HG02852 (cell line): ENCODE results near the gene RHOF.

Experiments
- ATAC-seq: cut with Tn5 transposase; IDR thresholded peaks from one replicate; pipeline ENCODE4 v1.9.1; 2021; ENCODE audit warnings: mild to moderate bottlenecking, moderate library complexity; ENCODE audit not compliant: unreplicated experiment

RHOF gene

GRCh38 chr12:121820056-121820455 lies 26.6 kb upstream of the RHOF start:
- no peak for ATAC-seq

GRCh38 chr12:121819212-121819949 lies 25.9 kb upstream of the RHOF start:
- ATAC-seq, result no peak

- no peak for ATAC-seq
These were observed 24.2 kb upstream of the RHOF start for GRCh38 chr12:121817648-121818043.

- no peak for ATAC-seq
These were observed 23.6 kb upstream of the RHOF start for GRCh38 chr12:121816925-121817647.

- ATAC-seq, result no peak
These were observed 21.8 kb upstream of the RHOF start for GRCh38 chr12:121815263-121815662.

GRCh38 chr12:121814429-121815119 lies 21.1 kb upstream of the RHOF start:
- ATAC-seq, result no peak

- no peak for ATAC-seq
These were observed 20.5 kb upstream of the RHOF start for GRCh38 chr12:121813951-121814350.

GRCh38 chr12:121812921-121813896 lies 19.7 kb upstream of the RHOF start:
- ATAC-seq, result no peak

- peak; percentile 23 for ATAC-seq
These were observed 18.9 kb upstream of the RHOF start for GRCh38 chr12:121812320-121812871.

GRCh38 chr12:121811434-121812319 lies 18.2 kb upstream of the RHOF start:
- ATAC-seq, result peak; percentile 69

GRCh38 chr12:121810833-121811433 lies 17.4 kb upstream of the RHOF start:
- no peak for ATAC-seq

GRCh38 chr12:121810234-121810817 lies 16.8 kb upstream of the RHOF start:
- no peak for ATAC-seq

- no peak for ATAC-seq
These were observed 16.2 kb upstream of the RHOF start for GRCh38 chr12:121809712-121810116.

GRCh38 chr12:121808623-121809022 lies 15.1 kb upstream of the RHOF start:
- no peak for ATAC-seq

- ATAC-seq, result no peak
These were observed 14.3 kb upstream of the RHOF start for GRCh38 chr12:121807642-121808347.

GRCh38 chr12:121806546-121807423 lies 13.3 kb upstream of the RHOF start:
- ATAC-seq, result no peak

GRCh38 chr12:121806009-121806545 lies 12.6 kb upstream of the RHOF start:
- no peak for ATAC-seq
